Right lobe of liver (tissue), 6 donors: ENCODE measurements around the gene KAZN. TPM values are rescaled to one million over a fixed set of nuclear protein-coding genes. Genes with fewer than 3 reads are reported as not detected.

Experiments used
- ATAC-seq, 4 donors: fragments of 200-7000 bp; cut with Tn5 transposase; one replicate each; pipeline ENCODE4 v1.9.1; 2020; ENCODE audit warnings: mild to moderate bottlenecking in 4 of 4, moderate library complexity in 4 of 4
- DNase-seq, 3 donors: peaks; one replicate each; pipeline ENCODE4 v3.0.0-alpha.2; 2020
- H3K27ac ChIP-seq, 3 donors: fragments of 200-600 bp; one replicate each; pipeline ENCODE4 v1.8.0; 2022
- H3K27me3 ChIP-seq, 2 donors: fragments of 200-600 bp; one replicate each; pipeline ENCODE4 v1.8.0; 2022
- H3K36me3 ChIP-seq, 4 donors: fragments of 200-600 bp; sonication (generic) in 1 of 4; one replicate each; pipeline versions ENCODE4 v1.5.1 to v1.8.0; 2017 to 2022; ENCODE audit warnings: control low read depth in 1 of 4
- H3K4me1 ChIP-seq, 4 donors: fragments of 200-600 bp; sonication (generic) in 1 of 4; one replicate each; pipeline versions ENCODE4 v1.5.1 to v1.8.0; 2017 to 2022; ENCODE audit warnings: control low read depth in 1 of 4
- H3K4me3 ChIP-seq, 3 donors: fragments of 200-600 bp; one replicate each; pipeline ENCODE4 v1.8.0; 2022
- H3K9me3 ChIP-seq, 4 donors: fragments of 200-600 bp; sonication (generic) in 1 of 4; one replicate each; pipeline versions ENCODE4 v1.5.1 to v1.8.0; 2017 to 2022; ENCODE audit warnings: control low read depth in 1 of 4
- POLR2A ChIP-seq: fragments of 450-650 bp; IDR thresholded peaks from one replicate; pipeline ENCODE4 v1.6.1; 2017; ENCODE audit warnings: antibody characterized with exemption, mild to moderate bottlenecking
- WGBS: methylation state at CpG from one replicate; pipeline ENCODE4 v1.1.6; 2018; ENCODE audit warnings: low coverage, low lambda C conversion rate; ENCODE audit not compliant: insufficient coverage; ENCODE audit errors: missing lambda C conversion rate; 5-methylcytosine and 5-hydroxymethylcytosine counted together
- intact Hi-C, 2 donors: fragments of 100-400 bp; cut with DNase I; formaldehyde crosslinking; loops; one replicate each; pipeline versions ENCODE4 v1.11.2 to v1.14.1; 2022
- total RNA-seq, 6 experiments: library from RNA; depleted of rRNA in 2 of 6; stranded (reverse); fragments of >200 nt in 2 of 6; fragmentation: NEBNext Ultra II Directional in 3 of 6; extraction: Animal tissue kit (Norgen Biotek cat#: 25700) in 3 of 6; gene quantifications; one replicate each; pipeline versions ENCODE4 v1.1.0 to v1.2.4, GENCODE V29; 2016 to 2023
- TF ChIP-seq, protein P1 (sequence below), 4 donors: fragments of 200-600 bp in 3 of 4; fragments of 450-650 bp in 1 of 4; IDR thresholded peaks; one replicate each; pipeline versions ENCODE4 v1.5.1 to v1.8.0; 2016 to 2022; ENCODE audit warnings: antibody characterized with exemption in 4 of 4, mild to moderate bottlenecking in 2 of 4
- donor health status: DM: no; HTN: yes; CAD: no.
- donor health status: DM: no; HTN: no; CAD: no.
- donor health status: DM: no; HTN: no; CAD: no.
- donor health status: DM: no; HTN: yes; CAD: no.
- donor health status: DM: no; HTN: yes; CAD: no.

Gene KAZN
- total RNA-seq, 6 experiments from 2014 or later = 1.5 to 7.2 (median 2.7) TPM

DNA sequence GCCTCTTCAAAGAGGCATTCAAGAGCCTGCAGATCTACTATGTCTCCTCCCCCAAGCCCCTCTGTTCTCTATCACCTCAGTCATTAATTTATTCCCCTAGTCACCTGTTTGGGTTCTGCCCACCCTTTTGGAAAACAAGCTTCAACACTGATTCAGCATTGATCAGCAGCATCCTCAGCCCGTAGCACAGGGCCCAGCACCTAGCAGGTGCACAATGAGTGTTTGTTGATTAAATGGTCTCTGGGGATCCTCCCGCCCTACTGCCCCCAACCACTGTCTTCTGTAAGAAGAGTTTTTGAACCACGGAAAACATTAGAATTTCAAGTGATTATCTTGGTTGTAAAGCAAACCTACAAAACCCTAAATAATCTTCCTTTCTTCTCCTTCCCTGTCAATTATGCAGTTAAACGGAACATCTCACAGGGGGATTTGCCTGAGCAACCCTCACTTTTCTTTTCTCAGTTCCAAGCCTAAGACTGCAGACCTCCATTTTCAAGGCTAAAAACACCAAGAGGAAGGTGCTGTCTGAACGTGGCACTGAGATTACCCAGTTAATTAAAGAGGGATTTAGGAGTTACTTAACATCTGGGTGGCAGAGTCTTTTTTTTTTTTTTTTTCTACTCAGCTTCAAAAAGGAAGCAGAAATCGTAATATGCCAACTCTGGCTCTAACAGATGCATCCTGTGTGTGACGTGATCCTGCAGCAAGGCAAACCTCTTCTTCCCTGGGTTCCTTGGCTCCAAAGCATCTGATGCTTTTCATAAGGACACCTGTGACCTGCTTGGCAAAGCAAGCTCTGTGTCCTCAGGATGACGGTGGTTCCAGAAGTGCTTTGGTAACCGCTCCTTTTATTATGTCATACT lies 163.0 kb downstream of the KAZN start:
- WGBS = 33% methylated on average over 7 of the region's 9 CpGs
- intact Hi-C loops = no loop called here

DNA sequence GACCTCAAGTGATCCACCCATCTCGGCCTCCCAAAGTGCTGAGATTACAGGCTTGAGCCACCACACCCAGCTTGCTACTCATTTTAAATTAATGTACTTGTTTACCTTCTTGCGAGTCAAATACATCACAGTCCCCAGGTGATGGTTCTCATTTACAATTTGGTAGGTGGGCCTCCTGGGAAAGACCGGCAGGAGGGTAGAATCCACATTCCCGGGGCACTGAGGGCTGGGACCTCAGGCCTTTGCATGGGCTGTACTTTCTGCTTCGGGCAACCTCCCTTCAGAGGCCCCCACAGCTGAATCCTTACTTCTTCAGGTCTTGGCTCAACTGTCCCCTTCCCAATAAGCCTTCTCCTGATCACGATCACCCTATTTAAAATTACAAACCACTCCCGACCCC lies 165.5 kb downstream of the KAZN start:
- Histone ChIP-seq H3K4me1 (no peaks in the 10 kb centered on the region), H3K4me3 (no peak overlapping the region), H3K9me3 (no peaks in the 10 kb centered on the region), H3K27ac (no peak overlapping the region), H3K36me3 (no peaks in the 10 kb centered on the region), H3K27me3 (no peaks in the 10 kb centered on the region)
- DNase-seq = no peak
- ATAC-seq = no peak
- intact Hi-C loops = no loop called here
- TF ChIP-seq POLR2A = no peak
- TF ChIP-seq, protein P1, sequence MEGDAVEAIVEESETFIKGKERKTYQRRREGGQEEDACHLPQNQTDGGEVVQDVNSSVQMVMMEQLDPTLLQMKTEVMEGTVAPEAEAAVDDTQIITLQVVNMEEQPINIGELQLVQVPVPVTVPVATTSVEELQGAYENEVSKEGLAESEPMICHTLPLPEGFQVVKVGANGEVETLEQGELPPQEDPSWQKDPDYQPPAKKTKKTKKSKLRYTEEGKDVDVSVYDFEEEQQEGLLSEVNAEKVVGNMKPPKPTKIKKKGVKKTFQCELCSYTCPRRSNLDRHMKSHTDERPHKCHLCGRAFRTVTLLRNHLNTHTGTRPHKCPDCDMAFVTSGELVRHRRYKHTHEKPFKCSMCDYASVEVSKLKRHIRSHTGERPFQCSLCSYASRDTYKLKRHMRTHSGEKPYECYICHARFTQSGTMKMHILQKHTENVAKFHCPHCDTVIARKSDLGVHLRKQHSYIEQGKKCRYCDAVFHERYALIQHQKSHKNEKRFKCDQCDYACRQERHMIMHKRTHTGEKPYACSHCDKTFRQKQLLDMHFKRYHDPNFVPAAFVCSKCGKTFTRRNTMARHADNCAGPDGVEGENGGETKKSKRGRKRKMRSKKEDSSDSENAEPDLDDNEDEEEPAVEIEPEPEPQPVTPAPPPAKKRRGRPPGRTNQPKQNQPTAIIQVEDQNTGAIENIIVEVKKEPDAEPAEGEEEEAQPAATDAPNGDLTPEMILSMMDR (IDR thresholded peaks at IDR 0.05) = no peak
- WGBS = 42% methylated on average over 6 of the region's 7 CpGs

More for the DNA sequence above, 163.0 kb downstream of the KAZN start:
- H3K27ac ChIP-seq = no peak overlapping the region
- H3K4me1 ChIP-seq = no peaks in the 10 kb centered on the region
- H3K27me3 ChIP-seq = no peaks in the 10 kb centered on the region
- no peaks in the 10 kb centered on the region for H3K36me3 ChIP-seq
- H3K9me3 ChIP-seq = no peaks in the 10 kb centered on the region
- no peak for DNase-seq
- no peak overlapping the region for H3K4me3 ChIP-seq
- no peak for ATAC-seq
- TF ChIP-seq, protein P1 (IDR thresholded peaks at IDR 0.05) = no peak
- no peak for TF ChIP-seq POLR2A

DNA sequence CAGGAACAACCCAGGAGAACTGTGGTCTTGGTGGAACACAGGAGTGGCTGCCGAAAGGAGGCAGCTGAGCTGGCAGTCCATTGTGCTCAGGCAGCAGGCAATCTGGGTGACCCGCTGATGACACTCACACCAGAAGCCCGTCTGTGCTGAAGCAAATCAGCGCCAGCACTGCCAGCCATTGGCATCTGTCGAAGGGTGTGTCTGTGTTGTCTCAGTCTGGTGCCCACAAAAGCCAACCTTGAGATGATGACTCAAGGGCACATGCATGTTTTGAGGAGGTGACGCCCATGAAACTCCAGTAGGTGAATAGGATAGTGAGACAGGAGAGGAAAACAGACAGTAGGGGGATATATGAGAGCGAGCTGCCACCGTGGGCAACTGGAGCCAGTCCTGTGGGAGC lies 167.3 kb downstream of the KAZN start:
- no peak for DNase-seq
- TF ChIP-seq POLR2A = no peak
- TF ChIP-seq, protein P1 (IDR thresholded peaks at IDR 0.05) = no peak
- H3K27me3 ChIP-seq = no peaks in the 10 kb centered on the region
- no peaks in the 10 kb centered on the region for H3K36me3 ChIP-seq
- ATAC-seq = no peak
- 70% methylated on average over 2 of the region's 8 CpGs for WGBS
- no peak overlapping the region for H3K27ac ChIP-seq
- intact Hi-C loops = no loop called here
- H3K9me3 ChIP-seq = no peaks in the 10 kb centered on the region
- no peak overlapping the region for H3K4me3 ChIP-seq
- H3K4me1 ChIP-seq = no peaks in the 10 kb centered on the region

DNA sequence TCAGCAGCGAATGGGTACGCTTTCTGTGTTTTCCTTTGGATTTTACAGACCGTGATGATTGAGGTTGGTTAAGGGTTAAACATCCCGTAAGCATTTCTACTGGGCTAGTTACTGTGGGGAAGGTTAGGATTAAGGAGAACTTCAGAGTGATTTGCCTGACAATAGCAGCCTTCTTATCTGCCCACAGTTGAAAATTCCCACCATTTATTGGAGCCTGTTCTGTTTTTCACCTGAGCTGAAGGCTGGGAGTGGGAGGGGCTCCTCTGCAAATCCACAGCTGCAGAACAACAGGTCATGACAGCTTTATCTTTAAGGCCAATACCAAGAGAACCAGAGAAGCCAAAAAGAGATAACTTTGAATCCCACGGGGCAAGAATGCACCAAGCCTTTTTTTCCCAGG lies 168.6 kb downstream of the KAZN start:
- DNase-seq = no peak
- no peak for ATAC-seq
- intact Hi-C loops = no loop called here

More for the DNA sequence above, 168.6 kb downstream of the KAZN start:
- H3K4me1 ChIP-seq = no peaks in the 10 kb centered on the region
- 51% methylated on average over 5 of the region's 5 CpGs for WGBS
- no peaks in the 10 kb centered on the region for H3K27me3 ChIP-seq
- no peak overlapping the region for H3K27ac ChIP-seq
- no peaks in the 10 kb centered on the region for H3K36me3 ChIP-seq
- H3K9me3 ChIP-seq = no peaks in the 10 kb centered on the region
- TF ChIP-seq POLR2A = no peak
- TF ChIP-seq, protein P1 (IDR thresholded peaks at IDR 0.05) = no peak
- no peak overlapping the region for H3K4me3 ChIP-seq
